ENCODE data around the gene UBE2G2.

The UBE2G2 gene

DNA sequence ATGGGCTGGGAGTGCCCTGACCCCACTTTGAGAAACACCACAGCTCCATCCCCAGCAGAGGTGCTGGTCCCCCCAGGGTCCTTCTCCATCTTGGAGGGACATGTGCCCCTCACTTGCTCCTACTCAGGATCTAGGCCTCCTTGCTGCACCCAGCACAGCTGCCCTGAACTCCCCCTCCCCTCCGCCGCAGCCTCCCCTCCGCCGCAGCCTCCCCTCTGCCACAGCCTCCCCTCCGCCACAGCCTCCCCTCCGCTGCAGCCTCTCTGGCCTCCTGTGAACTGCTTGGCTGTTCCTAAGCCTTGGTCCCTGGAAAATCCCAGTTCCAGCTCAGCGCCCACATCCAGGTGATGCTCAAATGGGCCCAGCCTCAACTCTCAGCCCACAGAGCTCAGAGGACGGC is 74.3 kb downstream of the UBE2G2 start:
- no peak for DNase-seq (ENCODE audit: low read depth)

DNA sequence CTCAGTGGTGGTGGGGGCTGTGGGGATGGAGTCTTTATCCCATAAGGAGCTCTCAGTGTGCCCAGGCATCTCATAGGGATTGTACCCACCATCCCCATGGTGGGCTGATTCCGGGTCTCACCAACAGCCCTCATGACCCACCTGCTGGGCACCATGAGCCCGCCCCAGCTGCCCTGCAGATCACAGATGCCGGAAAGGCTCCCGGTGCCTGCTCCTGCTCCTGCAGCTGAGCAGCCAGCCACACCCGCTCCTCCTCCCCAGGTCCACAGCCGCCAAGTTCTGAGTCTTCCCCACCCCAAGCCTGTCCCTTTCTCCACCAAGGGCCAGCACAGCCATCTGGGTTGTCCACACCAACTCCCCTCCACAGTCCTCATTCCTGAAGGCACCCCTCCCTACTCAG is 74.8 kb downstream of the UBE2G2 start:
- DNase-seq (ENCODE audit: low read depth), result no peak

DNA sequence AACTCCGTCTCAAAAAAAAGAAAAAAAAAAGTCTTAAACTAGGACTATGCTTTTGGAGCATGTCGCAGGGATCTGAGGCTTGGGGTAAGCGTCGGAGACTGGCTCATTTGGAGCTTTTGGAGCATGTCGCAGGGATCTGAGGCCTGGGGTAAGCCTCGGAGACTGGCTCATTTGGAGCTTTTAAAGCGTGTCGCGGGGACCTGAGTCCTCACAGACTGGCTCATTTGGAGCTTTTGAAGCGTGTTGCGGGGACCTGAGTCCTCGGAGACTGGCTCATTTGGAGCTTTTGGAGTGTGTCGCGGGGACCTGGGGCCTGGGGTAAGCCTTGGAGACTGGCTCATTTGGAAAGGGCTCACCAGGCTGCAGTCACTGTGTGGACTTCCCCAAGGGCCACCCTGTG is 76.7 kb downstream of the UBE2G2 start:
- DNase-seq (ENCODE audit: low read depth), result no peak

DNA sequence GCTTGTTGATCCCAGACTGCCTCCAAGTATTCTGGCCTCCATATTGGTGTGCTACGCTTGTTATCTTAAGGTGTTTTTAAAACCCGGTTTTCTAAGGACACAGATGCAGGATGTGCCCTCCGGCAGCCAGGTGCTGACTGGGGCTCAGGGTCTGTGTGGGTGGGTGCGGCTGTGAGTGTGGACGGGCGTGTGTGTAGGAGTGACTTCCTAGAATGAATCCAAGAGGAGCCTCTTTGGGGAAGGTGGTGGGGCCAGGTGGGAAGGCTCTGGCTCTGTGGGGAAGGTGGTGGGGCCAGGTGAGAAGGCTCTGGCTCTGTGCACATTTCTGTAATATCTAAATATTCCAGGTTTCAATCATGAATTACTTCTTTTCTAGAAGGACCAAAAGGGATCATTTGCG is 77.4 kb downstream of the UBE2G2 start:
- no peak for DNase-seq (ENCODE audit: low read depth)

DNA sequence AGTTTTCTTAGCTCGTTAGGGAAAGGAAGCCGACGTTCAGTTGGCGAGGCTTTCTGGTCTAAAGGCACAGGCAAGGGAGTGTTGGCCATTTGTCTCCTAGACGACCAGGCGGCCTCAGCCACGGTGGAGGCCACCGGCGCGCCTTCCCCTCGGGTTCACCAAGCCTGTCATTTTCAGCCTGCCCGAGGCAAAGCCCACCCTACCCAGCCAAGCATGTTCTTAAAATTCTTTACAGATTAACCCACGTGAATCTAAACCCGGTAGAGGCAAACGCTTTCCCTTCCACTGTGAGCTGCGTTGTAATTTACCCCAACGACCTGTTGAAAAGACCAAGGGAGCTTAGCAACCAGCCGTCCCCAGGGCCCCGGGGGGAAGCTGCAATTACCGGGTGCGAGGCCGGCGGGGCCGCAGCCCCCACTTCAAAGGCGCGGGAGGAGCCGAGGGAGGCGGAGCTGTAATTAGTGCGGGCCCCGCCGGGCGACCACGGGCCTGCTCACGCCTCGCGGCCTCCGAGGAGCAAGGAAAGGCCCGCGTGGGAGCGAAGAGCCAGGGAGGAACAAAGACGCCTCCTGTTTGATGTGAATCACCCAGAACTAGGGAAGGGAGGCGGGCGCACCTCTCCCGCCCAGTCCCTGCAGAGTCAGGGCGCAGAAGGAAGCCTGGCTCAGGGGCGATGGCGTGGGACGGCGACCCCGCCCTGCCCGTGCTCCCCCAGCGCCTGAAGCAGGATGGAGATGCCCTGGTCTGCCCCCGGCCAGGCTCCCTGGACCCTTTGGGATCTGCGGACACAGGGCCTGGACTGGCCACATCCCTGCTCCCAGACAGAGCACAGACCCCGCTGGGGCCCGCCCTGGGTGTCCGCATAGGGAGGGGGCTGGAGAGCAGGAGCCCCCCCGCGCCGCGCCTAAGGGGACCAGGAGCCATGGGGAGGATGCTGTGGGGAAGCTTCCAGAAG is 78.2 kb downstream of the UBE2G2 start:
- DNase-seq (ENCODE audit: low read depth), result no peak

DNA sequence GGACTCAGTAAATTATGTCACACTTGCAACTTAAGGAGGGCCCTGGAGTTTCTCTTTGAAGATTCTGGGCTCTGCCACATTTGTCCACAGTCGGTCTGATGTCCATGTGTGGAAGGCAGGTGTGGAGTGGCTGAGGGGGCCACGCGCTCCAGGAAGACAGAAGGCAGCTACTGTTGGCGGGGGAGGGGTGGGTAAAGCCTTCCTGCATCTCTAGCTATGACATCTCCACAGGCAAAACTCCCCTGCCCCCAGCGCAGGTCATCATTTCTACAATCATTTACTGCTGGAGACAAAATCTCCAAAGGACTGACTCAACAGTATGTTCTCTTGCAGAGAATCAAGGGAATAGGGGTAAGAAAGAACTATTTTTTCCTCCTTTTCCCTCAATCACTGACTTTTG is 78.9 kb downstream of the UBE2G2 start:
- DNase-seq (ENCODE audit: low read depth), result no peak

DNA sequence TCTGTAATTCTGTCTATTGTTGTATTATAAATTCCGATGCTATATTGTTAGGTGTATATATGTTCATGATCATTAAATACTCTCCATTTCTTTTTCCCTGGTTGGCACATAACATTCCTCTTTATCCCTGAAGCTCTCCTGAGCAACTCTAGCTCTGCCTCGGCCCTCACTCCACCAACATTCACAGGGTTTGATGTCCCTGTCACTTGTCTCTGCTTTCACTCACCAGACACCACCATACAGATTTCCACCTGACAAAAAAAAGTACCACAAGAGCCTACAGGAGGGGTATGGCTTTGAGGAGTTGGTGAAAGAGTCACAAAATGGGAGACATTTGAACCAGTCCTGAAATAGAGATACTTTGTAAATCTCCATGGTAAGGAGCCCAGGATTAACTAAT is 81.5 kb downstream of the UBE2G2 start:
- no peak for DNase-seq (ENCODE audit: low read depth)
